HG03378 (cell line): ENCODE measurements around the gene KLHL3.

ENCODE experiments used
- ATAC-seq: cut with Tn5 transposase; IDR thresholded peaks from one replicate; pipeline ENCODE4 v1.9.1; 2021; ENCODE audit warnings: mild to moderate bottlenecking, moderate library complexity; ENCODE audit not compliant: unreplicated experiment

Gene KLHL3

DNA sequence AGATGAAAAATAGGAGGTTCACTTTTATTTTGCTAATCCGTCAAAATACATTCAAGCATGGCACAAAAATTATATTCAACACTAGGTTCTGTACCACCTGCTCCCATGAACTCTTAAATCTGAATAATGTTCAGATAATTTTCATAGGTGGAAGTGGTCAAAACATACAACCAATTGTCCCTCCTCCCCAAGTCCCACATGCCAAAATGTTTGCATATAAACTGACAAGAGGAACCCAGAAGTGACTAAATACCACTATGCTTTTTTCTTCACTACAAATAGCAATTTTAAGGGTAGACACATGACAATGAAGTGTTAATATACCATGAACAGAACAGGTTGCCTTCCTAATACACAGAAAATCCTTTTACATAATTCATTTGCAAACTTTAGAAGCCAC is 14.5 kb upstream of the KLHL3 start:
- ATAC-seq: no peak

- no peak for ATAC-seq
These were observed 12.0 kb upstream of the KLHL3 start for GRCh38 chr5:137747848-137748247.

- ATAC-seq: peak; percentile 54
These were observed 7.2 kb upstream of the KLHL3 start for GRCh38 chr5:137743031-137743640.

- ATAC-seq: no peak
These were observed 5.8 kb upstream of the KLHL3 start for GRCh38 chr5:137741718-137742117.

- ATAC-seq: no peak
These were observed 3.8 kb upstream of the KLHL3 start for GRCh38 chr5:137739737-137740136.

- no peak for ATAC-seq
These were observed 3.1 kb upstream of the KLHL3 start for GRCh38 chr5:137738947-137739346.

- ATAC-seq: no peak
These were observed 1.7 kb upstream of the KLHL3 start for GRCh38 chr5:137737349-137738131.

DNA sequence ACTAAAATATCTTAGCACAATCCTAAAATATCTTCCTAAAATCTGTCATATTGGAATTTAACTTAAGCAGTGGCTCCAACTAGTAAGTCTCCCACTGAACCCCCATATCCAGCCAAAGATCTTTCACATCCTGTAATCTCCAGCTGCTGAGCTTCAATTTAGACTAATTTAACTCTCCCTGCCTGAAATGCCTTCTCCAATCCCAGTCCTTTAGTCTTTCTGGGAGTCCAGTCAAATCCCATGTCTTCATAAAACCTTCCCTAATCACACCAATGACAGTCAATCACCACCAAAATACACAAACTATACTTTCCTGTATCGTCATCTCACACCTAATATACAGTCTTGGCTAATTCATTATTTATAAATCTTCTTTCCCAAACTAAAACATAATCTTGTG is 607 bp upstream of the KLHL3 start:
- no peak for ATAC-seq

DNA sequence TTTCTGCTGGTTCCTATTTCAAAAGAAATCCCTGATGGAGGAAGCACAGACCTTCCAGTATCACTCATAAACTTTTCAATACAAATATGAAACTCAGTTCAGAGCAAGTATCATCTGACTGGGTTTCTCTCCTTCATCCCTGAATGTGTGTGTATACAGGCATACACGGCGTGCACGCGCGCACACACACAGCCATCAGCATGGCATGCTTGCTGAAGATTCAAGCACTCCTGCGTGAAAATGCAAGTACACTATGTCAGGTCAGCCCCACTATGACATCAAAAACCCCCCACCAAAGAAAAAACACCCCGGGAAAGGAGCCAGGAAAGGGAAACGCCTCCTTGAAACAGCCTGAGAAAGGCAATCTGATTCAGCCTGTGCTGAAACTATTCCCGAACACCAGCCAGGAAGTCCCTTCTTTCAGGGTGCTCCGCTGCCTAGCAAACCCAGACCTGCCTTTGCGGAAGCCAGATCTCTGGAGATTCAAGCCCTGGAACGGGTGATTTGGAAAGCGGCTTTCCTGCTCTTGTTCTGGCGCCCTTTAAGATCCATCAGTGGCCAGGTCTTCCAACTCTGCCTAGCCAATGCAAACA is 831 bp downstream of the KLHL3 start:
- ATAC-seq: peak; percentile 5

DNA sequence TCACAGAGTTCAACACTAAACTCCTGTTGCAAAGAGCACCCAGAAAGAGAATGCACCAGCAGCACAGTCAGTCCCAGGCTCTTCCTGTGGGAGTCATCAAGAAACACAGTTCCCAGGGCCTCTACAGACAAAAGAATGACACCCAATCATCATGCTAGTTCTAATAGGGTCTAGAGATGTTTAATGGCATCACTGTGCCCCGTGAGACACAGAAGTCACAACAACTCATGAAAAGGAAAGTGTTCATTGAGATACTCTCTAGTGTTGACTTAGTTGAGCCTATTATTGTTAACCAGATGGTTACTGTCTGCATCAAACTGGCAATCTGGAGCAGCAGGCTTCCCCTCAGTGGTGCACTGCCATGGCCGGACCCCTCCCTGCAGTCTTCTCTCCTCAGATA is 1.6 kb downstream of the KLHL3 start:
- no peak for ATAC-seq

DNA sequence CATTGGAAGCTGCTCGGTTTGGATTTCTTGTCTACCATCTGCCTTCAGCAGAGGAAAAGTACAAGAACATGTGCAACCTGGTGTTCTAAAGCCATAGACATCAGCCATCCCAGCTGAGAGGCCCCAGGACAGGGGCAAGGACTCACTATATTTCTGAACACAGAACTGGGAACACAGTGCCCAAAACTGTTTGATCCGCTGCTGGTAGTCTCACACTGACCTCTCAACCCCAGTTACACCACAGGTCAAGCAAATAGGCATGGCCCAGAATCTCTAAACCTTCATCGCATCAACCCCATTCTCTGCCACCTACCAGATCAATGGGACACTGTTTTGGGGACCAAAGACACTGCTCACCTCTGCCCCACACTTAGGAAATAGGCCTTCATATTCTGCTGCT is 2.0 kb downstream of the KLHL3 start:
- ATAC-seq: no peak

- ATAC-seq: no peak
These were observed 2.9 kb downstream of the KLHL3 start for GRCh38 chr5:137733006-137733405.

DNA sequence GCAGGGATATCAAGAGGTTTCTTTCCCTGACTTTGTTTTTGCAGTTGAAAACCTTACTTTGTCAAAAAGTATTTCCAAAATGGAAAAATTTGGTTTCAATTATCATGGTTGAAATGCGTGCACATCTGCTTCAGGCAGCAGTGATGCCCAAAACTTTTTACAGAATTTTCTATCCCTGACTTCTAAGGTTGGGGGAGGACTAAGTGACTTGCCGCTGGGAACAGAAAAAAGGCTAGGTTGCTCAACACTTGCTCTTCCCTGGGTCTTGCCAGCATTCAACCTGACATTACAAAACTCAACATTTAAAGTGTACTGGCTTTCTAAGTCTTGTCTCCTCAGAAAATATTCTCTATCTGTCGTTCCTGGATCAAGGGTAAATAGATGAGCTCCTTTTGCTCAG is 4.7 kb downstream of the KLHL3 start:
- no peak for ATAC-seq

- ATAC-seq: no peak
These were observed 5.6 kb downstream of the KLHL3 start for GRCh38 chr5:137730336-137730735.

GRCh38 chr5:137728048-137728447 is 7.8 kb downstream of the KLHL3 start:
- ATAC-seq: no peak

GRCh38 chr5:137727623-137728022 is 8.3 kb downstream of the KLHL3 start:
- ATAC-seq: no peak

- ATAC-seq: no peak
These were observed 11.6 kb downstream of the KLHL3 start for GRCh38 chr5:137724251-137724650.

GRCh38 chr5:137718611-137719010 is 17.3 kb downstream of the KLHL3 start:
- no peak for ATAC-seq

- ATAC-seq: no peak
These were observed 19.6 kb downstream of the KLHL3 start for GRCh38 chr5:137716337-137716736.

GRCh38 chr5:137715456-137715855 is 20.4 kb downstream of the KLHL3 start:
- ATAC-seq: no peak

DNA sequence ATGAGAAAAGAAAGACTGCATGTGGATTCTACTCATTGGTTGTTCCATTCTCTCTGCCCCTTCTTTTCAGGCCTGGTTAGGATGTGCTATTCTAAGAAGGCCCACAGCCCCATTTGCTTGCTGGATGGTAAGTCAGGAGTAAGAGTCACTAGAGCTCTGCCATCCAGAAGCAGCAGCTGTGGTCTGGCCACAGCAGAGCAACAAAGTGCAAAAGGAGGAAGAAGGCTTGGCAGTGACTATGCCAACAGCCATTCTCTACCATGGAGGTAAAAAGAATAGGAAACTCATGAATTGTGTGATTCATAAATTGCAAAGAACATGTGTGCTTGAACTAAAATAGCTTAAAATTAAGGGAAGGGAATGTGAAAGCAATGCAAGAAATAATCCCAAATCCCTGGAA is 20.9 kb downstream of the KLHL3 start:
- ATAC-seq: no peak

DNA sequence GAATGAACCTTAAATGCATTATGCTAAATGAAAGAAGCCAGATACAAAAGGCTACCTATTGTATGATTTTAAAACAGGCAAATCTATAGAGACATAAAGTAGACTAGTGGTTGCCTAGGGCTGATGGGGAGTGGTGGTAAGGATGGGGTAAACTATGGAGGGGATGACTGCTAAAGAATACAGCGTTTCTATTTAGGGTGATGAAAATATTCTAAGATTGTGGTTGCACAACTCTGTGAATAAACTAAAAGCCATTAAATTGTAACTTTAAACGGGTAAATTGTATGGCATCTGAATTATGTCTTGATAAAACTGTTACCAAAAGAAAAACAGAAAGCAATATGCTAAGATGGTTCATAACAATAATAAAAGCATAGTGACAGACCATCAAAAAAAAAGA is 21.4 kb downstream of the KLHL3 start:
- no peak for ATAC-seq
